Keratinocyte (primary cell): ENCODE measurements around the gene LAT. TPM values are rescaled to one million over a fixed set of nuclear protein-coding genes. Genes with fewer than 3 reads are reported as not detected.
A peak's percentile ranks its signal among the peaks of the same experiment; 100 is the strongest.

ENCODE experiments used
- DNase-seq: peaks from one replicate; pipeline ENCODE4 v3.0.0-alpha.2; 2011; ENCODE audit warnings: low read depth, missing footprints, low spot score
- FAIRE-seq: peaks from 2 replicates; lab custom pipeline; 2011; peaks lifted over from hg19 to GRCh38; lab: Jason Lieb, UNC
- H2AFZ ChIP-seq: 2 replicates; pipeline ENCODE4 v1.6.0; 2012; ENCODE audit warnings: low read length, control low read depth, inconsistent platforms; ENCODE audit not compliant: control insufficient read depth
- H3K27ac ChIP-seq: 2 replicates; pipeline ENCODE4 v1.5.1; 2011; ENCODE audit warnings: low read length; ENCODE audit not compliant: control insufficient read depth, insufficient read depth
- H3K27me3 ChIP-seq: 3 replicates; pipeline ENCODE4 v1.6.0; 2011; ENCODE audit warnings: low read length; ENCODE audit not compliant: control insufficient read depth, insufficient read depth; ENCODE audit errors: extremely low read depth
- H3K36me3 ChIP-seq, 2 experiments: 2 replicates in 1 of 2; 3 replicates in 1 of 2; pipeline ENCODE4 v1.5.1; 2011; ENCODE audit warnings: low read length in 2 of 2, mild to moderate bottlenecking in 1 of 2; ENCODE audit not compliant: control insufficient read depth in 2 of 2, insufficient read depth in 2 of 2; ENCODE audit errors: extremely low read depth in 1 of 2
- H3K4me1 ChIP-seq: 3 replicates; pipeline ENCODE4 v1.5.1; 2011; ENCODE audit warnings: low read length; ENCODE audit not compliant: control insufficient read depth, insufficient read depth; ENCODE audit errors: extremely low read depth
- H3K4me2 ChIP-seq: 3 replicates; pipeline ENCODE4 v1.6.0; 2011; ENCODE audit warnings: low read depth, low read length; ENCODE audit not compliant: control insufficient read depth, insufficient read depth; ENCODE audit errors: extremely low read depth
- H3K4me3 ChIP-seq, 3 experiments: fragments of 200-600 bp in 1 of 3; sonication (generic) in 1 of 3; 2 replicates in 2 of 3; 3 replicates in 1 of 3; pipeline ENCODE4 v1.5.1; 2011 to 2016; ENCODE audit warnings: low read length in 3 of 3, mild to moderate bottlenecking in 3 of 3, control low read depth in 2 of 3, inconsistent platforms in 1 of 3, low read depth in 1 of 3, mixed read lengths in 1 of 3, mixed run types in 1 of 3, moderate library complexity in 1 of 3; ENCODE audit not compliant: control insufficient read depth in 2 of 3, insufficient read depth in 2 of 3; ENCODE audit errors: extremely low read depth in 1 of 3
- H3K79me2 ChIP-seq: 2 replicates; pipeline ENCODE4 v1.6.0; 2012; ENCODE audit warnings: low read length; ENCODE audit not compliant: control insufficient read depth, insufficient read depth
- H3K9ac ChIP-seq: 3 replicates; pipeline ENCODE4 v1.6.0; 2011; ENCODE audit warnings: low read length; ENCODE audit not compliant: control insufficient read depth, insufficient read depth; ENCODE audit errors: extremely low read depth
- H3K9me1 ChIP-seq: 3 replicates; pipeline ENCODE4 v1.6.0; 2011; ENCODE audit warnings: low read length; ENCODE audit not compliant: control insufficient read depth, insufficient read depth; ENCODE audit errors: extremely low read depth
- H3K9me3 ChIP-seq: 2 replicates; pipeline ENCODE4 v1.5.1; 2012; ENCODE audit warnings: low read depth, low read length; ENCODE audit not compliant: control insufficient read depth
- H4K20me1 ChIP-seq: 3 replicates; pipeline ENCODE4 v1.6.0; 2011; ENCODE audit warnings: low read length; ENCODE audit not compliant: control insufficient read depth, insufficient read depth; ENCODE audit errors: extremely low read depth
- EZH2 ChIP-seq: IDR thresholded peaks from one replicate; pipeline ENCODE4 v1.6.1; 2012; ENCODE audit warnings: inconsistent platforms, mild to moderate bottlenecking, low read length, moderate library complexity
- dilution Hi-C: fragments of 300-500 bp; cut with MboI; formaldehyde crosslinking; loops from one replicate; pipeline ENCODE4 v1.7.0; 2020; ENCODE audit warnings: low sequenced_read_pairs; ENCODE audit not compliant: extremely low pct_ligation_motif_present
- polyA plus RNA-seq, 5 experiments: library from polyadenylated mRNA; depleted of rRNA in 3 of 5; stranded (reverse) in 3 of 5; stranded (forward) in 1 of 5; unstranded in 1 of 5; fragments of >200 nt; gene quantifications; 1 replicate in 1 of 5; 2 replicates in 3 of 5; 3 replicates in 1 of 5; pipeline versions ENCODE4 v1.2.1 to v1.2.3, GENCODE V29; 2011 to 2012; ENCODE audit warnings: missing spikeins in 2 of 5, low read depth in 1 of 5, low replicate concordance in 1 of 5
- TF ChIP-seq, protein P1 (sequence below), 3 experiments: IDR thresholded peaks in 1 of 3; conservative IDR thresholded peaks in 1 of 3; optimal IDR thresholded peaks in 1 of 3; 2 replicates in 2 of 3; 3 replicates in 1 of 3; pipeline versions ENCODE3 to v1.5.1; 2011; ENCODE audit warnings: low read length in 3 of 3, mild to moderate bottlenecking in 3 of 3, moderate library complexity in 2 of 3, control low read depth in 1 of 3, inconsistent platforms in 1 of 3; ENCODE audit not compliant: insufficient read depth in 2 of 3; ENCODE audit errors: extremely low read depth in 1 of 3

The LAT gene
- polyA plus RNA-seq, 1 donor (not counting 4 experiments of a cell fraction or from before 2014, with no cell fraction given): 1.2 TPM

DNA sequence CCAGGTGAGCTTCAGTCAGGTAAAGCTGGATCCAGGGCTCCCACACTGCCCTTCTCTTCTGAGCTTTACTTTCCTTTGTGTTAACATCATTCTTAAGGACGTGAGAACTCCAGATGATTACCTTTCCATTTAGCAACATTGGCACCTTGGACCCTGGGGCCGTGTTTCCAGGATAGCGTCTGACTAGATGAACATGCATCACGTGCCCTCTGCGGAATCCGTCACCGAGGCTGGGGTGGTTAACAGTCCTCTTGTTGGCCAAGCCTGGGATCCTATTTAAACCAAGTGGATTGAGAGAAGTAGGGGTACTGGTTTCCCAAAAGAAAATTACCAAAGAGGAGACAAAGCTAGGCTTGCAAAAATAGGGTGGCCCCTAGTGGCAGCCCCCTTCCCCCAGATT, 3.9 kb upstream of the LAT start:
- Histone ChIP-seq H3K4me1 (no peaks in the 10 kb centered on the region), H3K4me3 (no peak overlapping the region), H3K27me3 (no peaks in the 10 kb centered on the region), H3K27ac (no peak overlapping the region), H3K9me1 (no peaks in the 10 kb centered on the region), H3K9me3 (no peaks in the 10 kb centered on the region), H4K20me1 (no peaks in the 10 kb centered on the region), H3K79me2 (peaks cover 11% of the 10 kb centered on the region), H3K36me3 (peaks cover 26 to 32% of the 10 kb centered on the region in 2 experiments), H2AFZ (no peak overlapping the region), H3K9ac (no peak overlapping the region), H3K4me2 (no peak overlapping the region)
- dilution Hi-C loops: no loop called here
- TF ChIP-seq, protein P1, sequence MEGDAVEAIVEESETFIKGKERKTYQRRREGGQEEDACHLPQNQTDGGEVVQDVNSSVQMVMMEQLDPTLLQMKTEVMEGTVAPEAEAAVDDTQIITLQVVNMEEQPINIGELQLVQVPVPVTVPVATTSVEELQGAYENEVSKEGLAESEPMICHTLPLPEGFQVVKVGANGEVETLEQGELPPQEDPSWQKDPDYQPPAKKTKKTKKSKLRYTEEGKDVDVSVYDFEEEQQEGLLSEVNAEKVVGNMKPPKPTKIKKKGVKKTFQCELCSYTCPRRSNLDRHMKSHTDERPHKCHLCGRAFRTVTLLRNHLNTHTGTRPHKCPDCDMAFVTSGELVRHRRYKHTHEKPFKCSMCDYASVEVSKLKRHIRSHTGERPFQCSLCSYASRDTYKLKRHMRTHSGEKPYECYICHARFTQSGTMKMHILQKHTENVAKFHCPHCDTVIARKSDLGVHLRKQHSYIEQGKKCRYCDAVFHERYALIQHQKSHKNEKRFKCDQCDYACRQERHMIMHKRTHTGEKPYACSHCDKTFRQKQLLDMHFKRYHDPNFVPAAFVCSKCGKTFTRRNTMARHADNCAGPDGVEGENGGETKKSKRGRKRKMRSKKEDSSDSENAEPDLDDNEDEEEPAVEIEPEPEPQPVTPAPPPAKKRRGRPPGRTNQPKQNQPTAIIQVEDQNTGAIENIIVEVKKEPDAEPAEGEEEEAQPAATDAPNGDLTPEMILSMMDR (optimal IDR thresholded peaks at IDR 0.05 in 1 of 3, IDR thresholded peaks at IDR 0.05 in 1 of 3, conservative IDR thresholded peaks at IDR 0.05 in 1 of 3; ENCODE audit: extremely low read depth in 1 of 3, insufficient read depth in 2 of 3, low read length in 3 of 3): no peak
- TF ChIP-seq EZH2: no peak
- no peak for FAIRE-seq
- DNase-seq: no peak

DNA sequence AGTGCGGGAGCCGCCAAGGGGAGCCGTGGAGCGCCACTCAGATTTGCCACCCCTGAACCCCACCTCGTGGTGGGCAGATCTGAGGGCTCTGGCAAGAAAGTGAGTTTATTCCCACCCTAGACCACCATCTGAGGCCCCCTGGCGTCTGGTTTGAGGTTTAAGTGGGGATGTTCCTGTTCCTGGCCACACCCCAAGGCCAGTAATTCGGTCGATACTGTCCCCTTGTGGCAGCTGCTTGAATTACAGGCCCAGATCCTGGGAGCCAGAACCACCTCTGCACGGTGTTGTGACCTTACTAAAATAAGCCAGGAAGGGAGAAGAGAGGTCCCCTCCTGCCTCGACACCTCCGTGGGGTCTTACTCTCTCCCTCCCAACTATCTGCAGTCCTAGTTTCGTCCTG, 3.3 kb upstream of the LAT start:
- Histone ChIP-seq H3K36me3 (peaks cover 26 to 31% of the 10 kb centered on the region in 2 experiments), H3K4me2 (no peak overlapping the region), H3K4me1 (no peaks in the 10 kb centered on the region), H3K27ac (no peak overlapping the region), H3K9ac (no peak overlapping the region), H3K79me2 (peaks cover 8% of the 10 kb centered on the region), H4K20me1 (no peaks in the 10 kb centered on the region), H2AFZ (no peak overlapping the region), H3K9me3 (no peaks in the 10 kb centered on the region), H3K9me1 (no peaks in the 10 kb centered on the region), H3K4me3 (no peak overlapping the region), H3K27me3 (no peaks in the 10 kb centered on the region)
- FAIRE-seq: no peak
- dilution Hi-C loops: no loop called here
- TF ChIP-seq, protein P1 (optimal IDR thresholded peaks at IDR 0.05 in 1 of 3, IDR thresholded peaks at IDR 0.05 in 1 of 3, conservative IDR thresholded peaks at IDR 0.05 in 1 of 3; ENCODE audit: extremely low read depth in 1 of 3, insufficient read depth in 2 of 3, low read length in 3 of 3): peak; percentile 59 to 87 (median 83)
- TF ChIP-seq EZH2: no peak
- no peak for DNase-seq
